22Rv1 (cell line): ENCODE results near the gene MYO7B.

ENCODE experiments used
- CTCF ChIP-seq: fragments of 450-650 bp; IDR thresholded peaks from 2 replicates; pipeline ENCODE4 v1.5.1; 2017; ENCODE audit warnings: mild to moderate bottlenecking
- ZFX ChIP-seq: fragments of 450-650 bp; IDR thresholded peaks from 2 replicates; pipeline ENCODE4 v1.6.1; 2017; ENCODE audit warnings: antibody characterized with exemption, borderline replicate concordance

GRCh38 chr2:127660291-127660578 lies 124.8 kb downstream of the MYO7B start:
- TF ChIP-seq CTCF (no peak), ZFX (no peak)
